Activated T-helper 2 cell treated with anti-CD3 and anti-CD28 coated beads, Interferon-gamma antibody, Interleukin-2, Interleukin-4, amounts not matched to agents 10 μg/mL and 5 μg/mL and 100 μg/mL, durations not matched to agents 14 hours and 24 hours and 36 hours (primary cell): ENCODE results near the gene GPER1. TPM values are rescaled to one million over a fixed set of nuclear protein-coding genes. Genes with fewer than 3 reads are reported as not detected.
"Not testable (repeated sequence)": the region's sequence is repeated elsewhere in the genome, so short reads cannot be mapped to it uniquely, and the experiment has no call there.

Experiments
- DNase-seq: peaks from one replicate; pipeline ENCODE4 v3.0.0; 2021; ENCODE audit warnings: low spot score
- H3K27ac Mint-ChIP-seq: one replicate; pipeline ENCODE4 v1.8.0; 2021; ENCODE audit warnings: mixed read lengths
- H3K27me3 Mint-ChIP-seq: one replicate; pipeline ENCODE4 v1.8.0; 2021; ENCODE audit warnings: low read depth, mixed read lengths
- H3K36me3 Mint-ChIP-seq: one replicate; pipeline ENCODE4 v1.8.0; 2021; ENCODE audit warnings: low read depth, mixed read lengths
- H3K4me1 Mint-ChIP-seq: one replicate; pipeline ENCODE4 v1.8.0; 2021; ENCODE audit warnings: low read depth, mixed read lengths
- H3K4me3 Mint-ChIP-seq: one replicate; pipeline ENCODE4 v1.8.0; 2021; ENCODE audit warnings: low read depth, mild to moderate bottlenecking, moderate library complexity, mixed read lengths
- H3K9me3 Mint-ChIP-seq: one replicate; pipeline ENCODE4 v1.8.0; 2021; ENCODE audit warnings: mixed read lengths
- intact Hi-C: fragments of 100-400 bp; cut with micrococcal nuclease; formaldehyde crosslinking; loops from one replicate; pipeline ENCODE4 v1.15.1; 2023
- total RNA-seq: library from RNA; stranded (reverse); gene quantifications from 2 replicates; pipeline ENCODE4 v1.2.3, GENCODE V29; 2022

The GPER1 gene
- total RNA-seq, 1 donor from 2014 or later, result 0.37 TPM

DNA sequence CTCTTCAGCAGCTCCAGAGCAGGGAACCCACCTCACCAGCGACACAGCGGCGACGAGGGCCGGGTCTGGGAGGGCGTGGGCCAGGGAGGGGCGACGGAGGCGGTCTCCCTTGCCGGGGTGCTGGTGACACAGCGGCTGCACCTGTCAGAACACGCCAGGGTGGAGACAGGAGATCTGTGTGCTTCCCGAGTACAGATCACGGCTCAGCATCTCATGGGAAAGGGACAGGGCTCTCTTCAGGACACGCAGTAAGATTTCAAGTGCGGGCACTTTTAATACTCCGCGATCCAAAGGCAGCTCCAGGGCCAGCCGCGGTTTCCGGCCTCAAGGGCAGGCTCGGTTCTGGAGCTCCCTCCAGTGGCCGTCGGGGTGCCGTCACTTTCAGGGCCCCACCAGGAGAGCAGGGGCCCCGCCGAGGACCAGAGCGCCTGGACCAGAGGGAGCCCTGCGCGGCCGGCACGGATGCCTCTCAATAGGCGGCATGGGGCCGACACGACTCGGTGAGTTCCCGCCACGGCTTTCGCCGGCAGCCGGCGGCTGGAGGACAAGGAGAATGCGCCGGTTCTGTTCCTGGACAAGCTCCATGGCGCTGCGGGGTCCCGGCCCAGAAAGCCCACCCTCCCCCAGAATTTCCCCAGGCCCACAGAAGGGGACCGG, 22.2 kb upstream of the GPER1 start:
- peaks cover 1% of the 10 kb centered on the region for H3K4me1 Mint-ChIP-seq
- peak; percentile 77 for DNase-seq
- H3K27me3 Mint-ChIP-seq, result peaks cover 3% of the 10 kb centered on the region
- H3K27ac Mint-ChIP-seq, result no peak overlapping the region
- H3K4me3 Mint-ChIP-seq, result no peak overlapping the region
- peaks cover 4% of the 10 kb centered on the region for H3K9me3 Mint-ChIP-seq
- intact Hi-C loops, result loop anchor here (1.0 to 2.0 kb wide), 3 partner anchors 21 to 72 kb away; partner anchors contain the start of gene GPR146
- H3K36me3 Mint-ChIP-seq, result no peaks in the 10 kb centered on the region

- Mint-ChIP-seq H3K27ac (no peak overlapping the region), H3K27me3 (peaks cover 3% of the 10 kb centered on the region), H3K4me1 (peaks cover 1% of the 10 kb centered on the region), H3K36me3 (no peaks in the 10 kb centered on the region), H3K4me3 (no peak overlapping the region), H3K9me3 (peaks cover 6% of the 10 kb centered on the region)
- no peak for DNase-seq
- intact Hi-C loops, result no loop called here
These were observed 21.7 kb upstream of the GPER1 start for GRCh38 chr7:1066242-1066588.

- no peak for DNase-seq
- Mint-ChIP-seq H3K36me3 (no peaks in the 10 kb centered on the region), H3K27ac (no peak overlapping the region), H3K4me3 (no peak overlapping the region), H3K9me3 (peaks cover 6% of the 10 kb centered on the region), H3K4me1 (peaks cover 1% of the 10 kb centered on the region), H3K27me3 (no peaks in the 10 kb centered on the region)
- intact Hi-C loops, result no loop called here
These were observed 19.9 kb upstream of the GPER1 start for GRCh38 chr7:1068013-1068412.

DNA sequence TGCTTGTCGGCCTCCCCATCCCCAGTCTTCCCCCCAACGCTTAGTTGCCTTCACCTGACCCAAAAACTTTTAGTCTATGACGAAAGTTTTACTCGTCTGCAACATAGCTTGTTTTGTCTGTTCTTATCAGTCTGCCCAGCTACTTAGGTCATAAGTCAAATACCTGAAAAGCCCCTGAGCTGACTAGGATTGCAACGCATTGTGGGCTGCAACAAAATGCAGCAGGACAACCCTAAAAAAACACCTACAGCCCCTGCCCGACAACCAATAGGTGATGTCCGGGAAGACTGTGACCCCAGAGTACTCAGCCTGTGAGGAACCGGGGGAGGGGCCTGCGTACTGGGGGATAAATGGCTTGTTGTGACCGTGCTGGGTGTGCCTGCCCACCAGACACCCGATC, 19.3 kb upstream of the GPER1 start:
- Mint-ChIP-seq H3K36me3 (no peaks in the 10 kb centered on the region), H3K27ac (no peak overlapping the region), H3K27me3 (no peaks in the 10 kb centered on the region), H3K4me1 (peaks cover 1% of the 10 kb centered on the region), H3K4me3 (no peak overlapping the region), H3K9me3 (peaks cover 6% of the 10 kb centered on the region)
- intact Hi-C loops, result no loop called here
- DNase-seq, result no peak

- peaks cover 6% of the 10 kb centered on the region for H3K9me3 Mint-ChIP-seq
- DNase-seq, result no peak
- no peak overlapping the region for H3K27ac Mint-ChIP-seq
- H3K4me1 Mint-ChIP-seq, result peaks cover 1% of the 10 kb centered on the region
- H3K4me3 Mint-ChIP-seq, result no peak overlapping the region
- no peaks in the 10 kb centered on the region for H3K36me3 Mint-ChIP-seq
- intact Hi-C loops, result no loop called here
- H3K27me3 Mint-ChIP-seq, result no peaks in the 10 kb centered on the region
These were observed 17.3 kb upstream of the GPER1 start for GRCh38 chr7:1070544-1071011.

- intact Hi-C loops, result no loop called here
- Mint-ChIP-seq H3K4me3 (no peak overlapping the region), H3K27me3 (no peaks in the 10 kb centered on the region), H3K9me3 (peaks cover 6% of the 10 kb centered on the region), H3K36me3 (no peaks in the 10 kb centered on the region), H3K4me1 (no peaks in the 10 kb centered on the region), H3K27ac (no peak overlapping the region)
- DNase-seq, result no peak
These were observed 16.1 kb upstream of the GPER1 start for GRCh38 chr7:1071731-1072254.

GRCh38 chr7:1073142-1073977, 14.6 kb upstream of the GPER1 start:
- intact Hi-C loops, result no loop called here
- H3K36me3 Mint-ChIP-seq, result no peaks in the 10 kb centered on the region
- H3K4me3 Mint-ChIP-seq, result no peak overlapping the region
- H3K27me3 Mint-ChIP-seq, result no peaks in the 10 kb centered on the region
- H3K4me1 Mint-ChIP-seq, result no peaks in the 10 kb centered on the region
- H3K27ac Mint-ChIP-seq, result no peak overlapping the region
- DNase-seq, result no peak
- peaks cover 6% of the 10 kb centered on the region for H3K9me3 Mint-ChIP-seq

GRCh38 chr7:1074018-1074417, 13.9 kb upstream of the GPER1 start:
- H3K4me1 Mint-ChIP-seq, H3K4me3 Mint-ChIP-seq, DNase-seq, intact Hi-C loops, H3K27ac Mint-ChIP-seq, H3K27me3 Mint-ChIP-seq, H3K36me3 Mint-ChIP-seq, H3K9me3 Mint-ChIP-seq: not testable (repeated sequence)

- no peak overlapping the region for H3K4me3 Mint-ChIP-seq
These were observed 13.1 kb upstream of the GPER1 start for GRCh38 chr7:1074593-1075431.

DNA sequence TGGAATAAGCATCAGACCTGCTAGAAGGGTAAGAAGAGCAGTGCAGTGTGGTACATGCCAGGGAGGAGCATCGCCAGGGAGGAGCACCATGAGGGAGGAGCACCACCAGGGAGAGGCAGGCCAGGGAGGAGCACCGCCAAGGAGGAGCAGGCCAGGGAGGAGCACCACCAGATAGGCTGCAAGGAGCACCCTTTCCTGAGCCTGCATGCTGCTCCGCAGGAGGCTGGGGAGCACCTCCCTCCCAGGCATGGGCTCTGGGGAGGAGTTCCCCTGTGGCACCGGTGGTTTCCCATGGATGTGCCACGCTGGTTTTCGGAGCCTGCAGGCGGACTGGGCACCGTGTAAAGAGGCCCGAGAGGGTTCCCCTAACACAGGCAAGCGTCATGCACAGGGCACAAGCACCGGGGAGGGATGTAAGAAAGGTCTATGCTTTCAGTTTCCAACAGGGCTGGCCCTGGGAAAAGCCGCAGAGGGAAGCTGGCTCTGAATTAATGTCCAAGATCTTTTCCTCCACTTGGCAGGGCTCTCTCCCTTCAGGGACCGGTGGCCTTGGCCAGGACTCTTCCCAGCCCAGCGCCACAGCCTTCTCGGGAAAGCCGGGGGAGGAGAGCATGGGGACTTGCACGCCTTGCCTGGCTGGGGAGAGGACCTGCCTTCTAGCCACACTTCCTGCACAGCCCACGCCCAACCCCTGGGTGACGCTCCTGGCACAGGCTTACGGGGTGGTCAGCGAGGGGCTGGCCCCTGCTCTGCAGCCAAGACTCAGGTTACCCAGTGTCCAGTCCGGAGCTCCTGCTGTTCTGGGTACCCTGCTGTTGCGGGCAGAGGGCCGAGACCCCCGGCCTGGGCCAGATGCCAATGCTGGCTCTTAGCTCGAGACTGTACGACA, 11.5 kb upstream of the GPER1 start:
- Mint-ChIP-seq H3K4me3 (no peak overlapping the region), H3K36me3 (no peaks in the 10 kb centered on the region), H3K9me3 (no peaks in the 10 kb centered on the region), H3K4me1 (no peaks in the 10 kb centered on the region), H3K27ac (no peak overlapping the region), H3K27me3 (no peaks in the 10 kb centered on the region)
- intact Hi-C loops, result no loop called here
- no peak for DNase-seq

More at GRCh38 chr7:1074593-1075431, 13.1 kb upstream of the GPER1 start:
- Mint-ChIP-seq H3K36me3 (no peaks in the 10 kb centered on the region), H3K27me3 (no peaks in the 10 kb centered on the region), H3K27ac (no peak overlapping the region), H3K9me3 (peaks cover 6% of the 10 kb centered on the region), H3K4me1 (no peaks in the 10 kb centered on the region)
- intact Hi-C loops, result no loop called here
- no peak for DNase-seq

DNA sequence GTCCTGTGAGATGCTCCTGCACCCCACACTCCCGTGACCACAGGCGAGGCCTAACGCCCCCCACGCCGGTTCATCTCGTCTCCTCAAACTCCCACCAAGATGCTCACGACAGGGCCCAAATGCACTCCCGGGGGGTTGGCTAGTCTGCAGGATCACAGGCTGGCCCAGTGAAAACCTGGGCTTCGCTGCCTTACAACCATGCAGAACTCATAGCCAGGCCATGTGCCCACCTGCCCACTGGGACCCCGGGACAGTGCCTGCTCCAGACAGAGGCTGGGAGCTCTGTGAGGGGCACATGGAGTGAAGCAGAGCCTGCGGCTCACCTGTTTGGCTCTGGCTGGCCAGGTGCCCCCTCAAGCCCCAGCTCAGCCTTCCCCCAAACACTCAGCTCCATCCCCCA, 9.4 kb upstream of the GPER1 start:
- H3K27me3 Mint-ChIP-seq, result no peaks in the 10 kb centered on the region
- no peak overlapping the region for H3K27ac Mint-ChIP-seq
- no peaks in the 10 kb centered on the region for H3K9me3 Mint-ChIP-seq
- no peaks in the 10 kb centered on the region for H3K4me1 Mint-ChIP-seq
- no peak for DNase-seq
- intact Hi-C loops, result no loop called here
- H3K4me3 Mint-ChIP-seq, result no peak overlapping the region
- H3K36me3 Mint-ChIP-seq, result no peaks in the 10 kb centered on the region

- Mint-ChIP-seq H3K27ac (no peak overlapping the region), H3K4me3 (no peak overlapping the region), H3K4me1 (no peaks in the 10 kb centered on the region), H3K9me3 (no peaks in the 10 kb centered on the region), H3K27me3 (no peaks in the 10 kb centered on the region), H3K36me3 (no peaks in the 10 kb centered on the region)
- DNase-seq, result no peak
- intact Hi-C loops, result no loop called here
These were observed 8.9 kb upstream of the GPER1 start for GRCh38 chr7:1078985-1079384.
